GM12875 (cell line): Measurements from ENCODE around the gene RPAP3.

ENCODE experiments used
- H3K4me3 ChIP-seq: one replicate; pipeline ENCODE4 v1.5.1; 2011; ENCODE audit warnings: low read depth, low read length, control low read depth
- TF ChIP-seq, protein P1 (sequence below): IDR thresholded peaks from 2 replicates; pipeline ENCODE4 v1.5.1; 2011; ENCODE audit warnings: low read depth, mild to moderate bottlenecking, control low read depth, inconsistent platforms, low read length, moderate library complexity, borderline replicate concordance; ENCODE audit not compliant: insufficient read depth

The RPAP3 gene, protein sequence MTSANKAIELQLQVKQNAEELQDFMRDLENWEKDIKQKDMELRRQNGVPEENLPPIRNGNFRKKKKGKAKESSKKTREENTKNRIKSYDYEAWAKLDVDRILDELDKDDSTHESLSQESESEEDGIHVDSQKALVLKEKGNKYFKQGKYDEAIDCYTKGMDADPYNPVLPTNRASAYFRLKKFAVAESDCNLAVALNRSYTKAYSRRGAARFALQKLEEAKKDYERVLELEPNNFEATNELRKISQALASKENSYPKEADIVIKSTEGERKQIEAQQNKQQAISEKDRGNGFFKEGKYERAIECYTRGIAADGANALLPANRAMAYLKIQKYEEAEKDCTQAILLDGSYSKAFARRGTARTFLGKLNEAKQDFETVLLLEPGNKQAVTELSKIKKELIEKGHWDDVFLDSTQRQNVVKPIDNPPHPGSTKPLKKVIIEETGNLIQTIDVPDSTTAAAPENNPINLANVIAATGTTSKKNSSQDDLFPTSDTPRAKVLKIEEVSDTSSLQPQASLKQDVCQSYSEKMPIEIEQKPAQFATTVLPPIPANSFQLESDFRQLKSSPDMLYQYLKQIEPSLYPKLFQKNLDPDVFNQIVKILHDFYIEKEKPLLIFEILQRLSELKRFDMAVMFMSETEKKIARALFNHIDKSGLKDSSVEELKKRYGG

GRCh38 chr12:47705566-47706425 lies at the start of gene RPAP3:
Gene RPAP3 (minus strand): TSS chr12:47706030. CDS start chr12:47702840, 3,190 bp downstream.
- peak within 1 kb of the TSS; percentile 92 for H3K4me3 ChIP-seq
- TF ChIP-seq, protein P1, sequence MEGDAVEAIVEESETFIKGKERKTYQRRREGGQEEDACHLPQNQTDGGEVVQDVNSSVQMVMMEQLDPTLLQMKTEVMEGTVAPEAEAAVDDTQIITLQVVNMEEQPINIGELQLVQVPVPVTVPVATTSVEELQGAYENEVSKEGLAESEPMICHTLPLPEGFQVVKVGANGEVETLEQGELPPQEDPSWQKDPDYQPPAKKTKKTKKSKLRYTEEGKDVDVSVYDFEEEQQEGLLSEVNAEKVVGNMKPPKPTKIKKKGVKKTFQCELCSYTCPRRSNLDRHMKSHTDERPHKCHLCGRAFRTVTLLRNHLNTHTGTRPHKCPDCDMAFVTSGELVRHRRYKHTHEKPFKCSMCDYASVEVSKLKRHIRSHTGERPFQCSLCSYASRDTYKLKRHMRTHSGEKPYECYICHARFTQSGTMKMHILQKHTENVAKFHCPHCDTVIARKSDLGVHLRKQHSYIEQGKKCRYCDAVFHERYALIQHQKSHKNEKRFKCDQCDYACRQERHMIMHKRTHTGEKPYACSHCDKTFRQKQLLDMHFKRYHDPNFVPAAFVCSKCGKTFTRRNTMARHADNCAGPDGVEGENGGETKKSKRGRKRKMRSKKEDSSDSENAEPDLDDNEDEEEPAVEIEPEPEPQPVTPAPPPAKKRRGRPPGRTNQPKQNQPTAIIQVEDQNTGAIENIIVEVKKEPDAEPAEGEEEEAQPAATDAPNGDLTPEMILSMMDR: peak; percentile 76

- H3K4me3 ChIP-seq: no peak overlapping the region
- TF ChIP-seq, protein P1: no peak
These were observed 49.1 kb upstream of the RPAP3 start for GRCh38 chr12:47754881-47755280.

- no peak overlapping the region for H3K4me3 ChIP-seq
- TF ChIP-seq, protein P1: no peak
These were observed 48.3 kb upstream of the RPAP3 start for GRCh38 chr12:47754126-47754525.

DNA sequence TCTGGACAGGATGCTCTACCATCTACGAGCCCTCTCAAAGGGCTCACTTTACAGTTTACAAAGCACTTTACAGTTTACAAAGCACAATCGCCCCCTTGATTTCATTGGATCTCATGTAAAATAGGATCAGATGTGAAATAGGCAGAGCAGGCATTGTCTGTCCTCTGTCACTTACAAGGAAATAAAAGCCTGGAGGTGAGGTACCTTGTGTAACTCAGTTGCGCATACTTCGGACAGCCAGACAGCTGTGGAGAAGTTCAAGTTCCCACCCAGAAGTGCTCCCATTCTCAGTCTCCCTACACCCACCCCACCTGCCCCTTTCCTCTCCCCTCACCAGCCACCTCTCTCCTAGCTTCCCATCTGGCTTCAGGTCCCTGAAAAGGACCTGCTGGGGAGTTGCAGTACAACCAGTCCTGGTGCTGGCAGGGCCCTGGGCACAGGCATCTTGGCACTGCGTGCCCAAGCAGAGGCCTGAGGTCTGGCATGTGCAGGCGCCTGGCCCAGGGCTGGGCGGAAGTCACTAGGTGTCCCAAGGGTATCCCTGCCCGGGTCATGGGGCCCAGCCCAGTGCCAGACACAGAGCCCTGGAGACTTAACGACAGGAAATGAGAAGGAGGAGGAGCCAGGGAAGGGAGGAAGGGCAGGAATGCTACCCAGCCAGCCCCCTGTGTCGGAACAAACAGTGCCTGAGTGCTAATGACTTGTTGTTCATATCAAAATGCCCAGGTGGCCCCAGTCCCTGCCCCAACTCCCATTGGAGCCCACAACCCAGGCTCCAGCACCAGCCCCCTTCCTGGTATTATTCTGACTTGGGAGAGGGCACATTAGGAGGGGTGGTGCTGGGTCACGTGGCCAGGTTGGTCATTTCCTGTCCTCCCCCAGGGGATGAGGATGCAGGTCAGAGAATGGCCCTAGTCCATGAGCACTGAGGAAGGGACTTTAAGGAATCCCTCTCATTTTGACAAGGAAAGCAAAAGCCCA lies 47.5 kb upstream of the RPAP3 start:
- TF ChIP-seq, protein P1: no peak
- H3K4me3 ChIP-seq: no peak overlapping the region

- H3K4me3 ChIP-seq: no peak overlapping the region
- TF ChIP-seq, protein P1: no peak
These were observed 46.7 kb upstream of the RPAP3 start for GRCh38 chr12:47752552-47752951.

GRCh38 chr12:47752121-47752520 lies 46.3 kb upstream of the RPAP3 start:
- no peak overlapping the region for H3K4me3 ChIP-seq
- TF ChIP-seq, protein P1: no peak
